Ovary (tissue), 9 donors: ENCODE results near the gene POLR1G. TPM values are rescaled to one million over a fixed set of nuclear protein-coding genes. Genes with fewer than 3 reads are reported as not detected.

ENCODE experiments used
- DNase-seq, 5 donors: peaks; one replicate each; pipeline ENCODE4 v3.0.0-alpha.2; 2019 to 2020
- H3K27ac ChIP-seq, 2 donors: fragments of 200-600 bp; one replicate each; pipeline versions ENCODE4 v1.5.1 to v1.8.0; 2019 to 2022
- H3K27me3 ChIP-seq: fragments of 200-600 bp; one replicate; pipeline ENCODE4 v1.8.0; 2022
- H3K36me3 ChIP-seq: fragments of 200-600 bp; sonication (generic); one replicate; pipeline ENCODE4 v1.5.1; 2019
- H3K4me1 ChIP-seq: one replicate; pipeline ENCODE4 v1.8.1; 2013; ENCODE audit warnings: mild to moderate bottlenecking, moderate library complexity; ENCODE audit not compliant: insufficient read depth
- H3K4me3 ChIP-seq: fragments of 200-600 bp; sonication (generic); one replicate; pipeline ENCODE4 v1.5.1; 2017
- H3K9me3 ChIP-seq, 2 donors: fragments of 200-600 bp in 1 of 2; sonication (generic) in 1 of 2; one replicate each; pipeline versions ENCODE4 v1.5.1 to v1.8.1; 2013 to 2019; ENCODE audit warnings: mild to moderate bottlenecking in 1 of 2, moderate library complexity in 1 of 2
- EP300 ChIP-seq: sonication (generic); formaldehyde crosslinking; IDR thresholded peaks from one replicate; pipeline ENCODE4 v1.6.1; 2017; ENCODE audit warnings: antibody characterized with exemption
- POLR2A ChIP-seq: fragments of 450-650 bp; IDR thresholded peaks from one replicate; pipeline ENCODE4 v1.6.1; 2017; ENCODE audit warnings: antibody characterized with exemption, mild to moderate bottlenecking, moderate library complexity
- whole genome bisulfite sequencing, 3 donors: extraction: QIAGEN DNeasy Blood & Tissue Kit in 1 of 3; methylation state at CpG; one replicate each; pipeline versions ENCODE4 v1.1.5 to v1.1.7; 2013 to 2017; 5-methylcytosine and 5-hydroxymethylcytosine counted together
- intact Hi-C, 4 donors: fragments of 100-400 bp; cut with DNase I; formaldehyde crosslinking; loops; one replicate each; pipeline versions ENCODE4 v1.11.0 to v1.15.1; 2022 to 2023
- microRNA-seq, 3 donors: library from miRNA; unstranded; fragments of <30 nt; microRNA quantifications; one replicate each; pipeline versions ENCODE4 to v1.2.0, GENCODE V29; 2019 to 2020
- polyA plus RNA-seq, 2 donors: library from polyadenylated mRNA; stranded (reverse); fragments of 200-250 nt in 1 of 2; fragments of 350-450 nt in 1 of 2; fragmentation: Illumina TruSeq in 1 of 2; extraction: RNeasy Lipid Tissue Mini Kit (QIAGEN cat#74804) in 1 of 2; gene quantifications; one replicate each; pipeline ENCODE4 v1.2.3, GENCODE V29; 2013 to 2014
- small RNA-seq: library from RNA; depleted of rRNA; stranded (forward); fragments of <200 nt; gene quantifications from one replicate; pipeline ENCODE3, GENCODE V24; 2016
- total RNA-seq, 7 donors: library from RNA; depleted of rRNA in 2 of 7; stranded (reverse); fragments of >200 nt in 2 of 7; fragmentation: NEBNext Ultra II Directional in 3 of 7; extraction: Animal tissue kit (Norgen Biotek cat#: 25700) in 3 of 7; gene quantifications; one replicate each; pipeline versions ENCODE4 v1.1.0 to v1.2.4, GENCODE V29; 2016 to 2023
- TF ChIP-seq, protein P1 (sequence below), 3 donors: fragments of 450-650 bp in 2 of 3; fragments of 200-600 bp in 1 of 3; IDR thresholded peaks; one replicate each; pipeline versions ENCODE4 v1.5.1 to v1.8.0; 2016 to 2022; ENCODE audit warnings: antibody characterized with exemption in 3 of 3, mild to moderate bottlenecking in 1 of 3
- donor health status: DM: no; HTN: no; CAD: no; lungs with moderate emphysema.
- donor health status: DM: no; HTN: no; CAD: no.
- donor health status: Bipolar disorder and iron deficiency.
- donor health status: DM: yes; HTN: yes; CAD: no.
- donor health status: DM: no; HTN: no; CAD: no.
- donor health status: DM: yes; HTN: yes; CAD: no.

The POLR1G gene
- total and polyA plus RNA-seq, 9 donors, result 1.5 to 8.5 (median 5.4) TPM

DNA sequence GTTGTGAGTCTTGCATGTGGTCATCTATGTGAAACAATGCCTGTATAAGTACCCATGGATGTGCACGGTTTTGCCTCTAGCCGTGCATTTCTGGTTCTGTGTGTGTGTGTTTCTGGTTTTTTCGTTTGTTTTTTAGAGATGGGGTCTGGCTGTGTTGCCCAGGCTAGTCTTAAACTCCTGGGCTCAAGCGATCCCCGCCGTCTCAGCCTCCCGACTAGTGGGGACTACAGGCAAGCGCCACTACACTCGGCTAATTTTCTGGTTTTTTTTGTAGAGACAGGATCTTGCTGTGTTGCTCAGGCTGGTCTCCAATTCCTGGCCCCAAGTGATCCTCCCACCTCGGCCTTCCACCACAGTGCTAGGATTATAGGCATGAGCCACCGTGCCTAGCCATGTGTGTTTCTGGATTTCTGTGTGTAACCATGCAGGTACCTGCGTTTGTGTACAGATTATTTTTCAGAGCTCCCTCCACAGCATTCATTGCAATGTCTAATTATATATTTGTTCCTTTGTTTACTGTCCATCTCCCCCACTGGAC, 45.5 kb downstream of the POLR1G start:
- Histone ChIP-seq H3K9me3 (no peaks in the 10 kb centered on the region), H3K36me3 (no peaks in the 10 kb centered on the region), H3K4me3 (no peak overlapping the region), H3K4me1 (peaks cover 15% of the 10 kb centered on the region), H3K27ac (no peak overlapping the region), H3K27me3 (no peaks in the 10 kb centered on the region)
- intact Hi-C loops, result no loop called here
- DNase-seq, result no peak
- no peak for TF ChIP-seq EP300
- TF ChIP-seq, protein P1, sequence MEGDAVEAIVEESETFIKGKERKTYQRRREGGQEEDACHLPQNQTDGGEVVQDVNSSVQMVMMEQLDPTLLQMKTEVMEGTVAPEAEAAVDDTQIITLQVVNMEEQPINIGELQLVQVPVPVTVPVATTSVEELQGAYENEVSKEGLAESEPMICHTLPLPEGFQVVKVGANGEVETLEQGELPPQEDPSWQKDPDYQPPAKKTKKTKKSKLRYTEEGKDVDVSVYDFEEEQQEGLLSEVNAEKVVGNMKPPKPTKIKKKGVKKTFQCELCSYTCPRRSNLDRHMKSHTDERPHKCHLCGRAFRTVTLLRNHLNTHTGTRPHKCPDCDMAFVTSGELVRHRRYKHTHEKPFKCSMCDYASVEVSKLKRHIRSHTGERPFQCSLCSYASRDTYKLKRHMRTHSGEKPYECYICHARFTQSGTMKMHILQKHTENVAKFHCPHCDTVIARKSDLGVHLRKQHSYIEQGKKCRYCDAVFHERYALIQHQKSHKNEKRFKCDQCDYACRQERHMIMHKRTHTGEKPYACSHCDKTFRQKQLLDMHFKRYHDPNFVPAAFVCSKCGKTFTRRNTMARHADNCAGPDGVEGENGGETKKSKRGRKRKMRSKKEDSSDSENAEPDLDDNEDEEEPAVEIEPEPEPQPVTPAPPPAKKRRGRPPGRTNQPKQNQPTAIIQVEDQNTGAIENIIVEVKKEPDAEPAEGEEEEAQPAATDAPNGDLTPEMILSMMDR (IDR thresholded peaks at IDR 0.05), result no peak
- no peak for TF ChIP-seq POLR2A
- 57 to 77% (median 73%) methylated on average over 12 of the region's 12 CpGs for WGBS, 3 donors

DNA sequence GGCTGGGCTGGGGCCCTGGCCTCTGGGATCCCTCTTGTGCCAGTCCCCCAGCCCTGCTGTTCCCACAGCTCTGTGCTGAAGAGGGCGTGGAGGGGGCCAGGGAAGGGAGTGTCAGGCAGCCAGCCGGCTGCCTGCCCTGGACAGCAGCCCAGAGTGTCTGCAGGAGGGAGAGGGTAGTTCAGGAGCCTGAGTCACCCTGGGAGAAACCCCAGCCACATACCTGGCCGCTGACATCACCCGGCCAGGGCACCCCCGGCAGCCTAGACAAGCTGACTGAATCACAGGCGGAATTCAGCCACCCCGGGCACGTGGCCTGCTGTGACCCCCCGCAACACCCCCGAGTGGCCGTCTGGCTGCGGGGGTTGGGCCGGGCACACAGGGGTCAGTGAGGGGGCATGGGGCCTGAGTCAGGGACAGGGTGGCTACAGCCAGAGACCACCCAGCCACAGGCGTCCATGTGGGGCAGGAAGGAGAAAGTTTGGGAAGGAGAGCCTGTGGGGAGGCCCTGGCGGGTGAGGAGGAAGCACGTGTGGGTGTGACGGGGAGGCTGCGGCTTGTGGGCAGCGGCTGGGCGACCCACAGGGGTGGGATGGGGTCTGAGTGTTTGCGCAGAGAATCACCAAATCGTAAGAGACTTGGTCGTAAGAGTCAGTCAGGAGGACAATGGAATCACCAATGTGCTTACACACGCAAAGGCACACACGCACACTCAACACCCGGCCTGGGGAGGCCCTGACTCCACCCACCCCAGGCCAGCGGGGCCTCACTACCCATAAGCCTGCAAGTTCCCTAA, 49.5 kb downstream of the POLR1G start:
- intact Hi-C loops, result no loop called here
- Histone ChIP-seq H3K9me3 (no peaks in the 10 kb centered on the region), H3K27ac (peak overlapping the region; percentile 75 to 84), H3K4me3 (no peak overlapping the region), H3K4me1 (peaks cover 12% of the 10 kb centered on the region), H3K36me3 (no peaks in the 10 kb centered on the region), H3K27me3 (no peaks in the 10 kb centered on the region)
- TF ChIP-seq EP300 (no peak), POLR2A (no peak)
- TF ChIP-seq, protein P1 (IDR thresholded peaks at IDR 0.05), result peak in 2 of 3 donors; percentile 18 to 50
- 6 to 8% (median 7%) methylated on average over 27 of the region's 27 CpGs for WGBS, 3 donors
- DNase-seq, result peak; percentile 94 to 97 (median 95)

DNA sequence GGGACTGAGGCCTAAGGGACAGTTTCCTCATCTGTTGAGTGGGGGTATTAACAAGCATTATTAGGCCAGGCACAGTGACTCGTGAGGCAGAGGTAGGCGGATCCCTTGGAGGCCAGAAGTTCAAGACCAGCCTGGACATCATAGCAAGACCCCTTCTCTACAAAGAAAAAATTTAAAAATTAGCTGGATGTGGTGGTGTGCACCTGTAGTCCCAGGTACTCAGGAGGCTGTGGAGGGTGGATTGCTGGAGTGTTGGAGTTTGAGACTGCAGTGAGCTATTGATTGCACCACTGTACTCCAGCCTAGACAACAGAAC, 50.0 kb downstream of the POLR1G start:
- H3K4me1 ChIP-seq, result peaks cover 9% of the 10 kb centered on the region
- intact Hi-C loops, result no loop called here
- no peaks in the 10 kb centered on the region for H3K9me3 ChIP-seq
- H3K4me3 ChIP-seq, result no peak overlapping the region
- TF ChIP-seq POLR2A (no peak), EP300 (no peak)
- TF ChIP-seq, protein P1 (IDR thresholded peaks at IDR 0.05), result no peak
- no peaks in the 10 kb centered on the region for H3K36me3 ChIP-seq
- no peak for DNase-seq
- peak overlapping the region; percentile 75 to 84 for H3K27ac ChIP-seq
- no peaks in the 10 kb centered on the region for H3K27me3 ChIP-seq
- 62 to 69% (median 66%) methylated on average over 2 of the region's 2 CpGs for WGBS, 3 donors

DNA sequence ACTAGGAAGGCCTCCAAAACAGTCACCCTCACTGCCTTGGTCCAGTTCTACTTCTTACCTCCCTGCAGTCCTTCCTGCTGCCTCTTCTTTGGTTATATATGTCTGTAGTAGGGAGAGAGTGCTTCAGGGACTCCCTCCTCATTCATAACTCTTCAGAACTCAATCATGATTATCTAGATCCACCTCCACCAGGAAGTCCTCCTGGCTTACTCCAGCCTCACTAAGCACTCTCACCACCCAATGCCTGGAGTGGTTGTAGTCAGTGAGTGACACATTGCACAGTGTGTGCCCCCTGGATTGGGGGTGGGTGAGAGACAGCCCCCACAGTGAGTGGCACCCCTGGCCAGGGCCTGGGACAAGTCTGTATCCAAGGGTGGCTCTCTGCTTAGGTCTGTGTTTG, 51.3 kb downstream of the POLR1G start:
- intact Hi-C loops, result no loop called here
- TF ChIP-seq POLR2A (no peak), EP300 (no peak)
- TF ChIP-seq, protein P1 (IDR thresholded peaks at IDR 0.05), result no peak
- no peak for DNase-seq
- Histone ChIP-seq H3K9me3 (no peaks in the 10 kb centered on the region), H3K36me3 (no peaks in the 10 kb centered on the region), H3K27me3 (no peaks in the 10 kb centered on the region), H3K27ac (no peak overlapping the region), H3K4me3 (no peak overlapping the region), H3K4me1 (peaks cover 8% of the 10 kb centered on the region)

Small RNAs within 50 kb of the gene (microRNA-seq; reads per million reads assigned to microRNA genes)
- gene MIR6088, result 0 reads per million in 3 donors

Small RNAs within 50 kb of the gene (small RNA-seq; reads per million reads assigned to genes)
- not detected for gene MIR6088

Other genes starting within 250 kb of the POLR1G start
- under 1 TPM; 0.15 to 0.57 (median 0.20) TPM for gene NKPD1, start 245.7 kb upstream of the POLR1G start, total RNA-seq
- under 1 TPM in 1 of 2 donors, not detected in 1; 0.11 TPM for gene NKPD1, start 245.7 kb upstream of the POLR1G start, polyA plus RNA-seq
- gene TRAPPC6A, start 228.4 kb upstream of the POLR1G start, total RNA-seq, result 10 to 100 TPM; 14.2 to 32.9 (median 23.4) TPM
- gene TRAPPC6A, start 228.4 kb upstream of the POLR1G start, polyA plus RNA-seq, result 10 to 100 TPM in 1 of 2 donors, 1 to 10 TPM in 1; 1.8 to 33.7 TPM
- gene BLOC1S3, start 227.9 kb upstream of the POLR1G start, total RNA-seq, result 10 to 100 TPM in 4 of 7 donors, 1 to 10 TPM in 3; 4.1 to 12.6 (median 11.9) TPM
- 10 to 100 TPM in 1 of 2 donors, 1 to 10 TPM in 1; 5.2 to 11.3 TPM for gene BLOC1S3, start 227.9 kb upstream of the POLR1G start, polyA plus RNA-seq
- gene EXOC3L2, start 161.2 kb upstream of the POLR1G start, total RNA-seq, result 1 to 10 TPM in 5 of 7 donors, under 1 TPM in 1, not detected in 1; 0.80 to 3.2 (median 1.4) TPM
- gene EXOC3L2, start 161.2 kb upstream of the POLR1G start, polyA plus RNA-seq, result 1 to 10 TPM in 1 of 2 donors, under 1 TPM in 1; 0.63 to 1.4 TPM
- gene MARK4, start 155.4 kb upstream of the POLR1G start, total RNA-seq, result 10 to 100 TPM; 14.2 to 53.3 (median 43.1) TPM
- gene MARK4, start 155.4 kb upstream of the POLR1G start, polyA plus RNA-seq, result 10 to 100 TPM; 24.6 to 51.5 TPM
- under 1 TPM in 3 of 7 donors, not detected in 4; 0.55 to 0.85 (median 0.78) TPM for gene CKM, start 83.8 kb upstream of the POLR1G start, total RNA-seq
- under 1 TPM; 0.10 to 0.52 TPM for gene CKM, start 83.8 kb upstream of the POLR1G start, polyA plus RNA-seq
- 1 to 10 TPM in 1 of 7 donors, under 1 TPM in 2, not detected in 4; 0.30 to 7.1 (median 0.41) TPM for gene KLC3, start 65.9 kb upstream of the POLR1G start, total RNA-seq
- gene KLC3, start 65.9 kb upstream of the POLR1G start, polyA plus RNA-seq, result under 1 TPM in 1 of 2 donors, not detected in 1; 0.30 TPM
- gene ERCC2, start 36.1 kb upstream of the POLR1G start, total RNA-seq, result 10 to 100 TPM in 6 of 7 donors, 1 to 10 TPM in 1; 6.3 to 18.6 (median 17.3) TPM
- gene ERCC2, start 36.1 kb upstream of the POLR1G start, polyA plus RNA-seq, result 10 to 100 TPM; 13.1 to 13.3 TPM
- gene PPP1R13L, start 1.6 kb upstream of the POLR1G start, total RNA-seq, result 10 to 100 TPM in 5 of 7 donors, 1 to 10 TPM in 2; 6.8 to 29.1 (median 16.7) TPM
- gene PPP1R13L, start 1.6 kb upstream of the POLR1G start, polyA plus RNA-seq, result 10 to 100 TPM; 10.6 to 13.3 TPM
- gene ERCC1, start 17.3 kb downstream of the POLR1G start, total RNA-seq, result 10 to 100 TPM; 70.7 to 98.6 (median 83.9) TPM
- gene ERCC1, start 17.3 kb downstream of the POLR1G start, polyA plus RNA-seq, result 10 to 100 TPM; 41.1 to 64.3 TPM
- 100 to 1,000 TPM in 3 of 7 donors, 10 to 100 TPM in 2, 1 to 10 TPM in 2; 2.9 to 295 (median 44.3) TPM for gene FOSB, start 61.4 kb downstream of the POLR1G start, total RNA-seq
- gene FOSB, start 61.4 kb downstream of the POLR1G start, polyA plus RNA-seq, result 100 to 1,000 TPM in 1 of 2 donors, 1 to 10 TPM in 1; 4.9 to 142 TPM
- 1 to 10 TPM in 5 of 7 donors, under 1 TPM in 2; 0.63 to 4.7 (median 2.5) TPM for gene RTN2, start 90.4 kb downstream of the POLR1G start, total RNA-seq
- 1 to 10 TPM; 3.0 to 5.0 TPM for gene RTN2, start 90.4 kb downstream of the POLR1G start, polyA plus RNA-seq
- gene PPM1N, start 91.8 kb downstream of the POLR1G start, total RNA-seq, result 1 to 10 TPM in 3 of 7 donors, under 1 TPM in 3, not detected in 1; 0.40 to 1.7 (median 1.0) TPM
- under 1 TPM; 0.21 to 0.93 TPM for gene PPM1N, start 91.8 kb downstream of the POLR1G start, polyA plus RNA-seq
- gene VASP, start 100.8 kb downstream of the POLR1G start, total RNA-seq, result 10 to 100 TPM; 15.7 to 83.2 (median 58.2) TPM
- 10 to 100 TPM; 23.9 to 48.4 TPM for gene VASP, start 100.8 kb downstream of the POLR1G start, polyA plus RNA-seq
- gene OPA3, start 178.2 kb downstream of the POLR1G start, total RNA-seq, result 10 to 100 TPM in 4 of 7 donors, 1 to 10 TPM in 3; 2.0 to 16.6 (median 12.3) TPM
- gene OPA3, start 178.2 kb downstream of the POLR1G start, polyA plus RNA-seq, result 1 to 10 TPM; 3.3 to 8.9 TPM
- 1 to 10 TPM in 5 of 7 donors, under 1 TPM in 2; 0.60 to 4.5 (median 2.4) TPM for gene GPR4, start 195.6 kb downstream of the POLR1G start, total RNA-seq
- gene GPR4, start 195.6 kb downstream of the POLR1G start, polyA plus RNA-seq, result 10 to 100 TPM in 1 of 2 donors, 1 to 10 TPM in 1; 3.0 to 11.9 TPM
- 10 to 100 TPM in 6 of 7 donors, 1 to 10 TPM in 1; 9.9 to 25.0 (median 14.4) TPM for gene EML2, start 232.8 kb downstream of the POLR1G start, total RNA-seq
- 10 to 100 TPM; 13.1 to 16.3 TPM for gene EML2, start 232.8 kb downstream of the POLR1G start, polyA plus RNA-seq